ENCODE data around the gene NUDT21.

- no peak for TF ChIP-seq POLR2A (IDR thresholded peaks at IDR 0.05)
- TF ChIP-seq, protein P1, sequence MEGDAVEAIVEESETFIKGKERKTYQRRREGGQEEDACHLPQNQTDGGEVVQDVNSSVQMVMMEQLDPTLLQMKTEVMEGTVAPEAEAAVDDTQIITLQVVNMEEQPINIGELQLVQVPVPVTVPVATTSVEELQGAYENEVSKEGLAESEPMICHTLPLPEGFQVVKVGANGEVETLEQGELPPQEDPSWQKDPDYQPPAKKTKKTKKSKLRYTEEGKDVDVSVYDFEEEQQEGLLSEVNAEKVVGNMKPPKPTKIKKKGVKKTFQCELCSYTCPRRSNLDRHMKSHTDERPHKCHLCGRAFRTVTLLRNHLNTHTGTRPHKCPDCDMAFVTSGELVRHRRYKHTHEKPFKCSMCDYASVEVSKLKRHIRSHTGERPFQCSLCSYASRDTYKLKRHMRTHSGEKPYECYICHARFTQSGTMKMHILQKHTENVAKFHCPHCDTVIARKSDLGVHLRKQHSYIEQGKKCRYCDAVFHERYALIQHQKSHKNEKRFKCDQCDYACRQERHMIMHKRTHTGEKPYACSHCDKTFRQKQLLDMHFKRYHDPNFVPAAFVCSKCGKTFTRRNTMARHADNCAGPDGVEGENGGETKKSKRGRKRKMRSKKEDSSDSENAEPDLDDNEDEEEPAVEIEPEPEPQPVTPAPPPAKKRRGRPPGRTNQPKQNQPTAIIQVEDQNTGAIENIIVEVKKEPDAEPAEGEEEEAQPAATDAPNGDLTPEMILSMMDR (IDR thresholded peaks at IDR 0.05) = no peak
Measured at GRCh38 chr16:56451753-56452689, 889 bp upstream of the NUDT21 start.
